ENCODE data around the gene MRPS7.

DNA sequence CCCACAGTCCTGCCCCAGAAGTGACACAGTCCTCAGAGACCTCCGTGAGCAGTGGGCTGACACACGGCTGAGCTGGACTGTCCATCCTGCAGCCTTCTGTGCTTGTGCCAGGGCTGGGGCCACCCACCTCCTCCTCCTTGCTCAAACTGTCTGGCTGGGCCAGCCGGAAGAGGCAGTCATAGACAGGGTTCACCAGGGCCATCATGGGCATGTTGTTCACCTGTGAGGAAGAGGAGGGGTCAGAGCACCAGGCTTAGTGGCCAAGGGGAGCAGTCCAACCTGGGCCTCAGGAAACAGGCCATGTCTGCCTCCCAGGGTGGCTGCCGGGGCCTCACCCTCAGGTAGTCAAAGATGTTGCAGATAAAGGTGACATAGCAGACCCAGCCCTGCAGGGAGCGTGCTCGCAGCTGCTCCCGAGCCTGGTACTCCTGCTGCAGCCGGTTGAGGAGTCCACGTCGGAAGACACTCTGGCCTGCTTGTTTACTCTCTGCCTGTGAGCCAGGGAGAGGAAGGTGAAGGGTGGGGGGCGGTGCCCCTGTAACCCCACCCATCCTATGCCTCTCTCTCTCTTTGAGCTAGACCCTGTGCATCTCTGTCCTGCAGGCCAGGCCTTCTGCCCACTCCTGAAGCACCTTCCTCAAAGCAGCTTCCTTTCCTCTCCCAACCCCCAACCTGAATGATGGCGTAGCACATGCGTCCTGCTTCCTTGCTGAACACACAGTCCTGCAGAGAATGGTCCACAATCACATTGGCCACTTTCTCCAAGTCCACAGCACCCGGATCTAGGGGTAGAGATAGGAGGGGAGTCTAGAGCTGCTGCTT lies 5.9 kb downstream of the MRPS7 start:
- TF ChIP-seq, protein P1, sequence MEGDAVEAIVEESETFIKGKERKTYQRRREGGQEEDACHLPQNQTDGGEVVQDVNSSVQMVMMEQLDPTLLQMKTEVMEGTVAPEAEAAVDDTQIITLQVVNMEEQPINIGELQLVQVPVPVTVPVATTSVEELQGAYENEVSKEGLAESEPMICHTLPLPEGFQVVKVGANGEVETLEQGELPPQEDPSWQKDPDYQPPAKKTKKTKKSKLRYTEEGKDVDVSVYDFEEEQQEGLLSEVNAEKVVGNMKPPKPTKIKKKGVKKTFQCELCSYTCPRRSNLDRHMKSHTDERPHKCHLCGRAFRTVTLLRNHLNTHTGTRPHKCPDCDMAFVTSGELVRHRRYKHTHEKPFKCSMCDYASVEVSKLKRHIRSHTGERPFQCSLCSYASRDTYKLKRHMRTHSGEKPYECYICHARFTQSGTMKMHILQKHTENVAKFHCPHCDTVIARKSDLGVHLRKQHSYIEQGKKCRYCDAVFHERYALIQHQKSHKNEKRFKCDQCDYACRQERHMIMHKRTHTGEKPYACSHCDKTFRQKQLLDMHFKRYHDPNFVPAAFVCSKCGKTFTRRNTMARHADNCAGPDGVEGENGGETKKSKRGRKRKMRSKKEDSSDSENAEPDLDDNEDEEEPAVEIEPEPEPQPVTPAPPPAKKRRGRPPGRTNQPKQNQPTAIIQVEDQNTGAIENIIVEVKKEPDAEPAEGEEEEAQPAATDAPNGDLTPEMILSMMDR (IDR thresholded peaks at IDR 0.05) = peak; percentile 24
- TF ChIP-seq EZH2phosphoT487 (IDR thresholded peaks at IDR 0.05) = no peak

Data from neural progenitor cell (in vitro differentiated cells).